ENCODE results near the gene TRAPPC5.

The TRAPPC5 gene

DNA sequence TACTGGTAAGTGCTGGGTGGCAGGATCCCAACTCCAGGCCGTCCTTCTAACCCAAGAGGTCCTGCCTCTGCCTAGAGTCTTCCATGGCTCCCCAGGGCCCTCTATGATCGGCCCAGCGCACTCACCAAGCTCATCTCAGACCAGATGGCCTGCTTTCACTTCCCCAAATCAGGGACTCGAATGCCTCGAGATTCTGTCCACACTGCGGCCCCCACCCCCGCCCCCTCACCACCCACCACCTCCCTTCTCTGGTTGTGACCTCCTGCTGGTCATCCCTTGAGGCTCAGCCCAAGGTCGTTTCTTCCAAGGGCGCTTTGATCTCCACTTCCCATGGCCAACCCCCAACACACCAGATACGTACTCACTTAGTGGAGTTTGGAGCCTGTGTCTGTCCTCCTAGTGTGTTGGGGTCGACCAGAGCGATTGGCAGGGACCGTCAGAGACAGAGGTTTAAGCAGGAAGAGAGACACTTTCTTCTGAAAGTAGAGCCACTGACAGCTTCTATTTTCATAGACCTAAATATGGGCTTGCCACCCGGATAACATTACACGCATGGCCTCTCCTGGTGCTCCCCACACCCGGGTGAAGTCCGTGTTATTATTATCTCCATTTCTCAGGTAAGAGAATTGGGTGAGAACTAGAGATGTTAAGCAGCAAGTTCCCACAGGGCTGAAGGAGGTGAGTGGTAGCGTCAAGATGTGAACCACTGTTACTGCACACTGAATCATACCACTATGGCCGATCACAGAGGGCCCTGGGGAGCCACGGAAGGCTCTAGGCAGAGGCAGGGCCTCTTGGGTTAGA lies 21.2 kb downstream of the TRAPPC5 start, which contains the start of gene FCER2:
Gene FCER2, minus strand, starts transcription at position 478 of the 804 bp plus-strand sequence. CDS start 2,371 bp downstream, outside the sequence.
- no peak for DNase-seq

DNA sequence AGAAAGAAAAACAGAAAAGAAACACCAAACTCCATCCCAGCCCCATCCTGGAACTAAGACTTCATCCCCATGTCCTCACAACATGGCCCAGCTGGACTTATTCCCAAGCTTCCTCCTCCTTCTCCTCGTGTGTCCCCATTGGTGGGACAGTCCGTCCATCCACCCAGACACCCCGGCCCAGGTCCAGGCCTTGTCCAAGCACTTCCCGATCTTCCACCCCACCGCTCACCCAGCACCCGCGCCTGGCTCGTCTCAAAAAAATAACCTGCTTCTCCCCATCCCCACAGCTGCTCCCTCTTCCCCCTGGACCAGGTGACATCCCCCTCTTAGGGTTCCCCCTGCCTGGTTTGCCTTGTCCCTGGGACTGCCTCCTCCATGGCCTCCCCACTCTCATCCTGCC lies 22.7 kb downstream of the TRAPPC5 start:
- DNase-seq, result no peak

DNA sequence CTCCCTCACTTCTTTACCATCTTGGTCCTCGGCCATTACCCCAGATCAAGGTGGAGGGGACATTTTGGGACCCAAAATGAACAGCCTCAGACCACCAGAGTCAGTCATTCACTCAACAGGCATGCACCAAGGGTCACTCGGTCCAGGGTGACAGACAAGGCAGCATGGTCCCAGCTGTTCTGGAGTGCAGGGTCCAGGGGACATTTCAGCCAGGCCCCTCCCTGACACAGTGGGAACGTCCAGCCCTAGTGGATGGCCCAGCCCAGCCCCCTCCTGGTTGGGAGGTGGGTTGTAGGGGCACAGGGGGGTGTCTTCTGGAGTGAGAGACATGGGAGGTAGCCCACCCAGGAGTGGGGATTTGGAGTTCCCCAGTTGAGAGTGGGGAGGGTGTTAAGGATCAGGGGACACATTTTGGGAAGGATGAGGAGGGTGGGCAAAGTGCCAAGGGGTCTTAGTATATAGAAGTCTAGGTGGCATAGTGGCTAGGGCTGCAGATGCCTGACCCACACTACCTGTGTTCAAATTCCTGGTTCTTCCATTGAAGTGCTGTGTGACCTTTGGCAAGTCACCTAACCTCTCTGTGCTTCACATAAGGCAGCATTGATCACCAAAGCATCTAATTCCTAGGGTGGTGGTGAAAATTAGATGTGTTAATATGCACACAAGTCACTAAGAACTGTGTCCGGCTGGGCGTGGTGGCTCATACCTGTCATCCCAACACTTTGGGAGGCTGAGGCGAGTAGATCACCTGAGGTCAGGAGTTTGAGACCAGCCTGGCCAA lies 23.8 kb downstream of the TRAPPC5 start:
- no peak for DNase-seq

DNA sequence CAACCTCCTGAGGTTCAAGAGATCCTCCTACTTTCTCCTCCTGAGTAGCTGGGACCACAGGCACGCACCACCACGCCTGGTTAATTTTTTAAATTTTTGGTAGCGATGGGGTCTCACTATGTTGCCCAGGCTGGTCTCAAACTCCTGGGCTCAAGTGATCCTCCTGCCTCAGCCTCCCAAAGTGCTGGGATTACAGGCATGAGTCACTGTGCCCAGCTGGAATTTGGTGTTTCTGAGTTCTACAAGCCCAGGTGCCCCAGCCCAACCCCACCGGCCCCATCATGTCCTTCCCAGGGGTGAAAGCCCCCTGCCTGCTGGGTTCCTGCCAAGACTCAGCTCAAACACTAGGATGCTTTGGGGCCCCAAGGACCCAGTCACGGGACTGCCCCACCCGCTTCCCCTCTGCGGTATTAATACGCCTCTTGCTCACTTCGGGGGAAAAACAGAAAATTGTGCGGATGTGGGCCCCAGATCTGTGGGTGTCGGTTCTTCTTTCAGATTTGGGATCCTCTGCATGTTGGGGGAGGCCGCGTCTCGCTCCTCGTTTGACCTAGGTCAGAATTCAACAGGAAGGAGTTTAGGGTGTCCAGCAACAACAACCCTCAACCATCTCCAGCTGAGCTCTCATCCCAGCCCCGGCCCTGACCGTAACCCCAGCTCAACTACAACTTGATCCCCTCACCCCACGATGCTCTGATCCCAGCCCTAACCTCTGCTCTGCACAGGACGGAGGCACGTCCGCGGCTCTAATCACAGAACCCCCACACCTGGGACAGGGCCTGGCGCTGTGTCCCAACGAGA lies 25.0 kb downstream of the TRAPPC5 start:
- DNase-seq, result peak; percentile 63

DNA sequence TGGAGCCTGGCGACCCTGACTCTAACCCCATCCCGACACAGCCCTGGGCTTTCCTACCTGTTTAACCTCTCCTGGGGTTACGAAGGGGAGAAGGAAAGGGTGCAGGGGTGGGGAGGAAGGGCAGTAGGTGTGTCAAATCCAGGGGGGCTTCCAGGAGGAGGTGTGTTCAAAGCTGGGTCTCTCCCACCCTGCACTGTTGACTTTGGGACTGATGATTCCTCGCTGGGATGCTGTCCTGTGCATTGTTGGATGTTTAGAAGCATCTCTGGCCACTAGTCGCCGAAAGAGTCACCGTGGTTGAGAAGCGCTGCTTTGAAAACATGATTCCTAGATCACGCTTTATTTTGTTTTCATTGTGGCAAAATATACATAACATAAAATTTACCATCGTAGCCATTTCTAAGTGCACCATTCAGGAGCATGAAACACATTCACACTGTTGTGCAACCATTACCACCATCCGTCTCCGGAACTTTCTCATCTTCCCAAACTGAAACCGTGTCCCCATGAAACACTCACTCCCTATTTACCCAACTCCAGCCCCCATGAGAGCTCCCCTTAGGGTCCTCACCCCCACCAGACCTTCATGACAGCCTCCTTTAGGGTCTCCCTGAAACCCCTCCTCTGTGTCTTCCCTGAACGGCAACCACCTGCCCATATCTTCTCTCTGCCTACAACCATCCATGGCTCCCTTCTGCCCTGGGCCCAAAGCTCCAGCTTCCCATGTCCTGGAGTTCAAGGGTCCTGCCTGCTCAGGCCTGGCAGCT lies 25.7 kb downstream of the TRAPPC5 start:
- no peak for DNase-seq

DNA sequence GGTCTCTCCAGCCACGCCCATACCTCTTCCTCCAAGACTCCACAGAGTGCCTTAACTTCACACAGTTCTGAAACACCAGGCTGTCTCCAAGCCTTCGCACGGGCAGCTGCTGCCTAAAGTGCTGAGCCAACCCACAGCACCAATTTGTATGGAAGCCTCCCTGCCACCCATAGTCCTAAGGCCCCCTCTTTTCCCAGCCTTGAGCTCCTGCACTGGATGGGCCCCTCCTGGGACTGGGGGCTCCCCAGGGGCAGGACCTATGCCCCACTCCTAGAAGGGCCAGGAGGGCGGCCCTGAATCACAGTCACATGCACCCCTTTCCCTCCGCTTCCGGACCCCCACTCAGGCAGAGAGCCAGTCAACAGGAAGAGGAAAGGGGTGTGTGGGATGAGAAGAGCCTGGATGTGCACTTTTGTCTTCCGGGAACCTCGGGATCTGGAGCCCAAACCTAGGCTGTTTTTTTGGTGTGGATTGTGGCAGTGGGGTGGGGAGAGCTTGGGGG lies 26.4 kb downstream of the TRAPPC5 start:
- DNase-seq, result no peak

DNA sequence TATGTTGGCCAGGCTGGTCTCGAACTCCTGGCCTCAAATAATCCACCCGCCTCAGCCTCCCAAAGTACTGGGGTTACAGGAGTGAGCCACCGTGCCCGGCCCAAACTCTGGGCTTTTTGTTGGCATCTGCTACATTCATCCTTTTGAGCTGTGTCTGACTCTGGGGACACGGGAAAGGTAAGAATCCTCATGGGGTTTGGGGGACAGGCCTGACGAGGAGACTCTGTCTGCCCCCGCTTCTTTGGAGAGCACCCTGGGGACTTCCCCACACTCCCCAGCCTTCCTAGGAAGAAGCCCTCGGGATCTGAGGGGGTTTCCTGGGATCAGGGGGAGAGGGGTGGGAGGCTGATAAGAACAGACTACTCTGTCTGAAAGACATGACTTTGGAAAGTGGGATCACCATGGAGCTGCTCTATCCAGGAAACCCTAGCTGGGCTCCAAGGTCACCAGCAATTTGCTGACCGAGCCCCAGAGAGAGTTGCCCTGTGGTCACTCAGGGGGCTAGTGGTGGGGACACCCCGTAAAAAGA lies 29.4 kb downstream of the TRAPPC5 start:
- DNase-seq, result no peak

DNA sequence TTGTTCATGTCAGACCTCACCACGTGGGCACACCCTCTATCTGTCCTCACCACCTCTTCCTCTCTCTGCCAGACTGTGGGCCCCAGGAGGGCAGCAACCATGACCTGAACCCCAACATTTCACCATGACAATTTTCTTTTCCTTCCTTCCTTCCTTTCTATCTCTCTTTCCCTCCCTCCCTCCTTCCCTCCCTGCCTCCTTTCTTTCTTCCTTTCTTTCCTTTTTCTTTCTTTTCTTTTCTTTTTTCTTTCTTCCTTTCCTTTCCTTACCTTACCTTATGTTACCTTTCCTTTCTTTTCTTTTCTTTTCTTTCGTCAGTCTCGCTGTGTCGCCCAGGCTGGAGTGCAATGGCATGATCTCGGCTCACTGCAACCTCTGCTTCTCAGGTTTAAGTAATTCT lies 30.0 kb downstream of the TRAPPC5 start:
- no peak for DNase-seq

DNA sequence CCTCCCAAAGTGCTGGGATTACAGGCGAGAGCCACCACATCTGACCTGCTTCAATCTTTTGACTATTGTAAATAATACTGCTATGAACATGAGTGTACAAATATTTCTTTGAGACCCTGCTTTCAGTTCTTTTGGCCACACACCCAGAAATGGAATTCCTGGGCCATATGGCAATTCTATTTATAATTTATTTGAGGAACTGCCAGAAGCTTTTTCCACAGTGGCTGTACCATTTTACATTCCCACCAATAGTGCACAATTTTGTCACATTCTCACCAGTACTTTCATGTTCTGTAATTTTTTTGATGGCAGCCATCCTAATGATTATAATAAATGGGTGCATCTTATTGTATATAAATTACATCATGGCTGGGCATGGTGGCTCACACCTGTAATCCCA lies 35.0 kb downstream of the TRAPPC5 start:
- DNase-seq, result no peak

DNA sequence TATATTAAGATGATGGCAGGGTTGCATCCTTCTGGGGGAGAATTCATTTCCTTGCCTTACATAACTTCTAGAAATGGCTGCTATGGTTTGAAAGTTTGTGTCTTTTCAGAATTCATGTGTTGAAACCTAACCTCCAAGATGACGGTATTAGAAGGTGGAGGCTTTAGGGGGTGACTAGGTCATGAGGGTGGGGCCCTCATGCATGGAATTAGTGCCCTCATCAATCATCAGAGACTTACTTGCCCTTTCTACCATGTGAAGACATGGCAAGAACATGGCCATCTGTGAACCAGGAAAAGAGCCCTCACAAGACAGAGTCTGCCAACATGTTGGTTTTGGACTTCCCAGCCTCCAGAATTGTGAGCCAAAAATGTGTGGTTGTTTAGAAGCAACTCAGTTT lies 36.1 kb downstream of the TRAPPC5 start:
- no peak for DNase-seq

DNA sequence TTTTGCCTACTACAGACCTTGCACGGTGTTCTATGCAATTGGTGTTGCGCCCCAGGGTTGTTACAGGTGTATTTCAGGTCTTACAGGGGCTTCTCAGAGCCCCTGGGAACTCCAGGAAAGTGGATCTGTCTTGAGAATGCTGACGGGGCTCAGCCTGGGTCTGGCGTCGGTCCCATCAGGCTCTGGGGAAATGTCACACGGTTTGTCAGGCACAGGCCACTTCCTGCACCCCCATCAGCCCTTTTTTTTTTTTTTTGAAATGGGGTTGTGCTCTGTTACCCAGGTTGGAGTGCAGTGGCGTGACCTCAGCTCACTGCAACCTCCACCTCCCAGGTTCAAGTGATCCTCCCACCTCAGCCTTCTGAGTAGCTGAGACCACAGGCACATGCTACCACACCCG lies 38.0 kb downstream of the TRAPPC5 start:
- DNase-seq, result no peak

DNA sequence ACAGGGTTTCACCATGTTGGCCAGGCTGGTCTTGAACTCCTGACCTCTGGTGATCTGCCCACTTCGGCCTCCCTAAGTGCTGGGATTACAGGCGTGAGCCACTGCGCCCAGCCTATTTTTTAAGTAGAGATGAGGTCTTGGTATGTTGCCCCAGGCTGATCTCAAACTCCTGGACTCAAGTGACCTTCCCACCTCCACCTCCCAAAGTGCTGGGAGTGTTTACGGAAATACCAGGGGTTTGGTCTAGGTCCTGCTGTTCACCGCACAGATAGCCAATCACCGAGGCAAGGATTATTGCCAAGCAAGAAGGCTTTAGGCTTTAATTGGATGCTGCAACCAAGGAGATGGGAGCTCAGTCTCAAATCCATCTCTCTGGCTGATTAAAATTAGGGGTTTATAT lies 39.7 kb downstream of the TRAPPC5 start:
- no peak for DNase-seq

DNA sequence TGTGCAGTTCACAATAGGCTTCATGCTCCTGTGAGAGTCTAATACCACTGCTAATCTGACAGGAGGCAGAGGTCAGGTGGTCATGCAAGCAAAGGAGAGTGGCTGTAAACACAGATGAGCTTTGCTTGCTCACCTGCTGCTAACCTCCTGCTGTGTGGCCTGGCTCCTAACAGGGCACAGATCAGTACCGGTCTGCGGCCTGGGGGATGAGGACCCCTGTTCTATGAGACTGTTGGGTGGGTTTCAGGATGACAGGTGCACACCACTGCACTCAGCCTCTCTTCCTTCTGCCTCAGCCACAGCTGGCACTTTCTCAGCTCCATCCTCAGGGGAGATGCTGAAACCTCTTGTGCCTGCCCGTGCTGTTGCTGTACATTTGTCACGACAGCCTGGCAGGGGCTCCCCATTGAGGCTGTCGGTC lies 41.6 kb downstream of the TRAPPC5 start:
- DNase-seq, result no peak

DNA sequence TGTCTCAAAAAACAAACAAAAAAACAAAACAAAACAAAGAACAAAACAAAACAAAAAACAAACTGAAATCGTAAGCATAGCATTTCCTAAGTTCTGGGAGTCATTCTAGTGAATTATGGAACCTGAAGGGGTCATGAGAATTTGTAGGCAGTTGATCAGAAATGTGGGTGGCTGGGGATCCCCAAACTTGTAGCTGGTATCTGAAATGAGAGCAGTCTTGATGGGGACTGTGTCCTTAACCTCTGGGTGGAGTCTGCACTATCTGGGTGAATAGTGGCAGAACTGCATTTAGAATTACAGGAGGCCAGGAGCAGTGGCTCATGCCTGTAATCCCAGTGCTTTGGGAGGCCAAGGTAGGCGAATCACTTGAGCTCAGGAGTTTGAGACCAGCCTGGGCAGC lies 45.2 kb downstream of the TRAPPC5 start:
- DNase-seq, result no peak

DNA sequence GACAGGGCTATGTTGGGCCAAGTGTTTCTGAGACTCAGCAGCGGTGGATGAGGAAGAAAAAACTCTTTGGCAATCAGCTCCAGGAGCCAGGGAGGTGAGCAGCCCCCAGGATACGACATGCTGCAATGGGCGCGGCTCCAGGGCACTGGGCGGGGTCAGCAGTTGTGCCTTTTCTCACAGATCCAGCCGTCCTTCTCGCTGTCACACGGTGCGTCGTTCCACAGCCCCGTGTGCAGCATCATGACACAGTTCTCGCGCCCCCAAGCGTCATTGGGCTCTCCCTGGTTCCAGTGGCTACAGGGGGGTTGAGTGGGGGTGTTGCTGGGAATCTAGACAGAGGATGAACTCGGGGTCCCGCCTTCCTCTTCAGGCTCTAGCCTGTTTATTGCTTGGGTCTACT lies 48.6 kb downstream of the TRAPPC5 start:
- DNase-seq, result no peak

DNA sequence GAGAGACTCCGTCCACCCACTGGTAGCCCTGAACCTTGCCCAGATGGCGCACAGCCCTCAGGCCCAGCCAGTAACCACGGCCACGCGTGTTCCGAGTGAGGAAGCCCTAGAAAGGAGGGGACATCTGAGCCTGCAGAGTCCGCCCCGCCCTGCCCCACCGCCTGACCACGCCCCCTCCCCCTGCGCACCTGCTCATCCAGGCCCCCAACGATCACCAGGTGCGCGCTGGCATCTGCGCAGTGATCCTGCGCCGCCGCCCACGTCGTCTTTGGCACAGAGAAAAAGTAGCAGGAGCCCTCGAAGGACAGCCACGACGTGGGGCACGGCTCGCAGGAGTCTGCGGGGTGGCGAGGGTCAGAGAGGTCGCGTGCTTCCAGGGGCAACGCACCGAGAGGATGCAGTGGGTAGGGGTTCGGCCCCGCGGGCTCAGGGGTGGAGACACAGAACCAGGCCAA lies 49.2 kb downstream of the TRAPPC5 start:
- no peak for DNase-seq

DNA sequence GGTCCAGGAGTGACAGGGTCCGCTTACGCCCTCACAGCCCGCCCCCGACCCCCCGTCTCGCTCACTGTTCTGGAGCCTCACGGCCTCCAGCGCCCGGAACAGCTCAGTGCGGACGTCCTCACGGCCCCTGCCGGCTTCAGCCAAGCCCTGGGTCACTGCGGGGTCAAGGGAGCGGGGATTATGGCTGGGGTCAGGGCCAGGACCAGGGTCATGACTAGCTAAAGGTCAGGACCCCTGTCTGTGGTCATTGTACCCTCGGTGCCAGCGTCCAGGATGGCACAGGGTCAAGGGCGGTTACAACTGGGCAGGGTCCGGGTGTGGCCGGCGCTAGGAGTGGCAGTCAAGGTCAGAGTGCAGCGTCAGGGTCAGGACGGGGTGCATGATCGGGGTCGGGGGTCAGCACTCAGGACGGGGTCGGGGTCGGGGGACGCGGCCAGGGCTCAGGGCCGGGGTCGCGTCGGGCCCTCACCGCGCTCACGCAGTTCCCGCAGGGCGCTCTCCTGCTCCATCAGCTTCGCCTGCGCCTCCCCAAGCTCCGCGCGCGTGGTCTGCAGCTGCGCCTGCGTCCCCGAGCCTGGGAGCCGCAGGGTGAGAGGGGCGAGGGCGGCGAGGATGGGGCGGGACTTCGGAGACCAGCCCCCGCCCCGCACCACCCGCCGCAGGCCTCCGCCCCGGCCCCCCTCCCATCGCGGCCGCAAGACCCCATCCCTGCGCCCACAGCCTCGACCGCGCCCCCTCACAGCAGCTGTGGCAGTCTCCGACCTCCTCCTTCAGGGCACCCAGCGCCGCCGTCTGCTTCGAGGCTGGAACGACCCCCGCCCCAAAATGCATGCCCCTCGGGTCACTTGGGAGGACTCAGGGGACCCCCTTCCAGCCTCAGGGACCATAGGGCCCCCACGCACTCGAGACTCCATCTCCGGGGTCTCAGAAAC lies 49.9 kb downstream of the TRAPPC5 start:
- DNase-seq, result no peak

DNA sequence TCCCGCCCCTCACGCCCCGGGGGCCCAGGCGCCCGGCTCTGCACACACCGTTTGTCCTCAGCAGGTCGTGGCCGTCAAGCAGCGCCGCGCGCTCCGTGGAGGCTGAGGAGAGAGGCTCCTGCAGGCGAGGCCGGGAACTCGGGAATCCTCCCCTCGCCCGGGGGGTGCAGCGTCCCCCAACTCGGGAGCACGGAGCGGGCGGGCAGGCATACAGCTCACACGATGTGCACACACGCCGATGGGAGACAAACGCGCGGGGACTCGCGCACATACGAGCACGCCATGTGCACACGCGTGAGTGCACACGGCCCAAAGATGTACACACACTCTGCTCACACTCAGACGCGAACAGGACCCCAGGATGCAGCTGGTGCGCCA lies 50.6 kb downstream of the TRAPPC5 start:
- DNase-seq, result no peak

DNA sequence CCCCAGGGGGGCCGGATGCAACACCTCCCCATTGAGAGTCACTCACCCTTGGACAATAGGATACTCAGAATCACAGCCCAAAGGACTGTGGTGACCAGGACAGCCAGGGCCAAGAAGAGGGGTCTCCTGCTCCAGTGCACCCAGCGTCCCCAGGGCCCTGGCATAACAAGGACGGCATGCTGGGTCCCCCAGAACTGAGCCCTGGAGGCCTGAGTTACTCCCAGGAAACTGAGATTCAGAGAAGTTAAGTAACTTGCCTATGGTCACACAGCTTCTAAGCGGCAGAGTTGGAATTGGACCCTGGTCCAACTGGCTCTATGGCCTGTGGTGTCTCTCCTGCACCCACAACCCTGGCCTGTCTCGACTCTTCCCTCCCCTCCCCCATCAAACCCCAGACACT lies 51.0 kb downstream of the TRAPPC5 start:
- no peak for DNase-seq

DNA sequence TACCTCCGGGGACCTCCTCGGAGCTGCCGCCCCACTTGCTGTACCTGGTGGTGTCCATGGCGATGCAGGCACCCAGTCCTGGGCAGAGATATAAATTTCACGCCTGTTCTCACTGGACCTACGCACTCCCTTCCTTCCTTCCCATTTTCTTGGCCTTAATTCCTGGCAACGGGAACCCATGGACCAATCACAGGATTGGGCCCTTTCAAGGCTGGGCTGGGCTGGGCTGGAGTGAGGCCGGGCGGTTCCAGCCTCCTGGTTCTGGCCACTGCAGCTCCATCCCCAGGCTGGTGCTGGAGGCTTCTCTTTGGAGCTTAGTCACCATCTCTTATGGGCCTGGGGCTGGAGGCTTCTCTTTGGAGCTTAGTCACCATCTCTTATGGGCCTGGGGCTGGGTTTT lies 51.4 kb downstream of the TRAPPC5 start, which contains the start of gene CLEC4G:
Gene CLEC4G, minus strand, starts transcription at position 66 of the 400 bp plus-strand sequence. Its CDS starts 8 bp downstream, at position 58.
- no peak for DNase-seq

DNA sequence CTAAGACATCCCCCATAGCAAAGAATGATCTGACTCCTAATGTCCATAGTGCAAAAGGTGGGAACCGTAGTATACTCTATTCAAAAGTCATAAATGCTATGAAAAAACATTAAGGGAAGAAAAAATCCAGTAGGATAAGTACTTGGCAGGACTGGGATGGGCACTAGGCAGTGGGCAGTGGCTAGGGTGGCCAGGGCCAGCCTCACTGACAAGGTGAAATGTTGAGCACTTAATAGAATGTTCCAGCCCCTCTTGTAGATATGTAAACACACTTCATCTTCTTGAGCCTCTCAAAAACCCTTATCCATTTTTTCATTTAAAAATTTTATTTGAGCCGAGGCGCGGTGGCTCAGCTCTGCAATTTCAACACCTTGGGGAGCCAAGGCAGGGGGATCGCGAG lies 52.7 kb downstream of the TRAPPC5 start:
- no peak for DNase-seq

Measured in activated CD4-positive, alpha-beta T cell treated with anti-CD3 and anti-CD28 coated beads, Interleukin-2, amount 50 U/mL, for 1 hour (primary cell).